ENCODE results near the gene DNAJC7.

GRCh38 chr17:41943492-41943891, 73.7 kb downstream of the DNAJC7 start:
- TF ChIP-seq YY1 (IDR thresholded peaks at IDR 0.05; ENCODE audit: borderline replicate concordance in 1 of 3, control insufficient read depth in 1 of 3, extremely low read depth in 1 of 3, insufficient read depth in 3 of 3, insufficient read length in 1 of 3, insufficient replicate concordance in 2 of 3, low read depth in 1 of 3, low read length in 2 of 3) (no peak), MEIS2 (IDR thresholded peaks at IDR 0.05; ENCODE audit: partially characterized antibody) (no peak), POLR2A (conservative IDR thresholded peaks at IDR 0.05) (no peak), ZNF175 (CRISPR knock-in tag; IDR thresholded peaks at IDR 0.05; ENCODE audit: low read depth) (no peak), REST (IDR thresholded peaks at IDR 0.05; ENCODE audit: borderline replicate concordance) (no peak), REST (CRISPR knock-in tag; IDR thresholded peaks at IDR 0.05; ENCODE audit: low read depth) (no peak), POLR2AphosphoS2 (IDR thresholded peaks at IDR 0.05; ENCODE audit: low read length) (no peak), ZNF41 (CRISPR knock-in tag; conservative IDR thresholded peaks at IDR 0.05) (no peak), SP2 (IDR thresholded peaks at IDR 0.05; ENCODE audit: extremely low read depth, low read depth, low read length, poor library complexity, severe bottlenecking) (no peak)
